HCT116 (cell line): Measurements from ENCODE around the gene MAP2K5. TPM values are rescaled to one million over a fixed set of nuclear protein-coding genes. Genes with fewer than 3 reads are reported as not detected.

ENCODE experiments used
- ATAC-seq: fragments of 200-7000 bp; cut with Tn5 transposase; 2 replicates; pipeline ENCODE4 v1.9.1; 2020; ENCODE audit warnings: mild to moderate bottlenecking, moderate library complexity
- BruUV-seq: library from RNA; stranded (reverse); fragments of 400-500 nt; replicated peaks from 2 replicates; lab custom pipeline; 2021; lab: Mats Ljungman, UMichigan
- CTCF ChIA-PET: fragments of 300-600 bp; sonication (Branson Sonifier 250); formaldehyde crosslinking; loops from one replicate; lab custom pipeline; 2021; ENCODE audit warnings: antibody characterized with exemption; lab: Charles Lee
- POLR2A ChIA-PET: fragments of 300-600, 350-600 bp; sonication (Branson Sonifier 250); formaldehyde crosslinking; loops from one replicate; lab custom pipeline; 2021; ENCODE audit warnings: antibody characterized with exemption; lab: Charles Lee
- RAD21 ChIA-PET, 2 experiments: fragments of 300-600 bp; sonication (Branson Sonifier 250); formaldehyde crosslinking; loops; one replicate each; lab custom pipeline; 2023; ENCODE audit warnings: low total read pairs in 2 of 2; ENCODE audit not compliant: uncharacterized antibody in 2 of 2, unreplicated experiment in 2 of 2, low non-redundant PET in 1 of 2; lab: Charles Lee
- DNase-seq: peaks from one replicate; pipeline ENCODE4 v3.0.0-alpha.2; 2010; ENCODE audit warnings: low read depth, low spot score
- H2AFZ ChIP-seq: fragments of 200-600 bp; shearing (Covaris generic), sonication (generic); 2 replicates; pipeline ENCODE4 v1.6.1; 2017; ENCODE audit warnings: low read depth, mixed run types, mixed read lengths, antibody characterized with exemption, low read length; ENCODE audit not compliant: poor library complexity, severe bottlenecking
- H3K27ac ChIP-seq: 2 replicates; pipeline ENCODE4 v1.5.1; 2012; ENCODE audit warnings: low read depth, low read length
- H3K27me3 ChIP-seq: fragments of 200-600 bp; sonication (generic); 2 replicates; pipeline ENCODE4 v1.6.1; 2016; ENCODE audit warnings: mixed run types, low read length, mixed read lengths; ENCODE audit not compliant: insufficient read depth
- H3K36me3 ChIP-seq, 2 experiments: fragments of 200-500 bp in 1 of 2; fragments of 200-600 bp in 1 of 2; sonication (Bioruptor generic) in 1 of 2; sonication (generic) in 1 of 2; 2 replicates each; pipeline versions ENCODE4 v1.5.1 to v1.6.1; 2014 to 2016; ENCODE audit warnings: low read length in 2 of 2, inconsistent platforms in 1 of 2, mixed read lengths in 1 of 2, mixed run types in 1 of 2; ENCODE audit not compliant: insufficient read depth in 2 of 2, control insufficient read depth in 1 of 2
- H3K4me1 ChIP-seq, 2 experiments: fragments of 200-600 bp in 1 of 2; sonication (generic) in 1 of 2; 2 replicates each; pipeline versions ENCODE4 v1.5.1 to v1.6.1; 2012 to 2017; ENCODE audit warnings: low read length in 2 of 2, inconsistent platforms in 1 of 2, mild to moderate bottlenecking in 1 of 2, mixed read lengths in 1 of 2, mixed run types in 1 of 2, moderate library complexity in 1 of 2; ENCODE audit not compliant: insufficient read depth in 2 of 2, control insufficient read depth in 1 of 2
- H3K4me2 ChIP-seq: fragments of 200-600 bp; sonication (generic); 2 replicates; pipeline ENCODE4 v1.6.1; 2017; ENCODE audit warnings: mixed run types, low read length, mixed read lengths
- H3K4me3 ChIP-seq, 2 experiments: fragments of 200-600 bp in 1 of 2; sonication (generic) in 1 of 2; replicated peaks in 1 of 2; 2 replicates each; pipeline ENCODE4 v1.5.1; 2011 to 2016; ENCODE audit warnings: low read length in 2 of 2, control low read depth in 1 of 2, low read depth in 1 of 2, mild to moderate bottlenecking in 1 of 2, mixed read lengths in 1 of 2, mixed run types in 1 of 2
- H3K79me2 ChIP-seq: fragments of 200-600 bp; sonication (generic); 2 replicates; pipeline ENCODE4 v1.6.1; 2017; ENCODE audit warnings: mild to moderate bottlenecking, mixed run types, low read length, moderate library complexity, mixed read lengths; ENCODE audit not compliant: insufficient read depth
- H3K9ac ChIP-seq: fragments of 200-600 bp; sonication (generic); 2 replicates; pipeline ENCODE4 v1.6.1; 2016; ENCODE audit warnings: low read length, mixed read lengths
- H3K9me2 ChIP-seq: fragments of 200-600 bp; sonication (generic), shearing (Covaris generic); 2 replicates; pipeline ENCODE4 v1.6.1; 2017; ENCODE audit warnings: mixed run types, mild to moderate bottlenecking, moderate library complexity; ENCODE audit not compliant: insufficient read depth
- H3K9me3 ChIP-seq, 2 experiments: fragments of 200-500 bp in 1 of 2; fragments of 200-600 bp in 1 of 2; sonication (Bioruptor generic) in 1 of 2; sonication (generic) in 1 of 2; 2 replicates each; pipeline ENCODE4 v1.6.1; 2014 to 2017; ENCODE audit warnings: low read length in 2 of 2, mixed read lengths in 2 of 2, inconsistent platforms in 1 of 2, low read depth in 1 of 2, mild to moderate bottlenecking in 1 of 2, mixed run types in 1 of 2, moderate library complexity in 1 of 2; ENCODE audit not compliant: control insufficient read depth in 1 of 2, insufficient read depth in 1 of 2
- H4K20me1 ChIP-seq: fragments of 200-600 bp; sonication (generic), shearing (Covaris generic); 2 replicates; pipeline ENCODE4 v1.6.1; 2017; ENCODE audit warnings: mixed run types, mild to moderate bottlenecking, moderate library complexity; ENCODE audit not compliant: insufficient read depth
- ATF3 ChIP-seq: IDR thresholded peaks from 2 replicates; pipeline ENCODE4 v1.6.1; 2012
- EGR1 ChIP-seq: IDR thresholded peaks from 2 replicates; pipeline ENCODE4 v1.6.1; 2012; ENCODE audit warnings: low read depth
- EZH2phosphoT487 ChIP-seq: fragments of 200-600 bp; IDR thresholded peaks from 2 replicates; pipeline ENCODE4 v1.6.1; 2018; ENCODE audit warnings: antibody characterized with exemption, borderline replicate concordance
- FOSL1 ChIP-seq: IDR thresholded peaks from 2 replicates; pipeline ENCODE4 v1.6.1; 2012; ENCODE audit warnings: low read depth
- JUND ChIP-seq: IDR thresholded peaks from 2 replicates; pipeline ENCODE4 v1.6.1; 2012
- POLR2A ChIP-seq: IDR thresholded peaks from 2 replicates; pipeline ENCODE4 v1.7.0; 2011; ENCODE audit warnings: borderline replicate concordance; ENCODE audit not compliant: insufficient read depth, insufficient read length; ENCODE audit errors: extremely low read depth
- POLR2AphosphoS5 ChIP-seq: IDR thresholded peaks from 2 replicates; pipeline ENCODE4 v1.6.1; 2011; ENCODE audit warnings: mild to moderate bottlenecking, low read depth, low read length, moderate library complexity
- RAD21 ChIP-seq: IDR thresholded peaks from 2 replicates; pipeline ENCODE4 v1.6.1; 2012; ENCODE audit warnings: low read depth, mild to moderate bottlenecking
- REST ChIP-seq: IDR thresholded peaks from 2 replicates; pipeline ENCODE4 v1.6.1; 2012; ENCODE audit warnings: low read depth
- SIN3A ChIP-seq: IDR thresholded peaks from 2 replicates; pipeline ENCODE4 v1.6.1; 2012; ENCODE audit warnings: low read depth
- SP1 ChIP-seq: IDR thresholded peaks from 2 replicates; pipeline ENCODE4 v1.6.1; 2012; ENCODE audit warnings: low read depth
- TCF7L2 ChIP-seq: IDR thresholded peaks from 2 replicates; pipeline ENCODE4 v1.7.0; 2011; ENCODE audit warnings: borderline replicate concordance, inconsistent platforms; ENCODE audit not compliant: insufficient read depth, insufficient read length; ENCODE audit errors: extremely low read depth
- YY1 ChIP-seq: IDR thresholded peaks from 2 replicates; pipeline ENCODE4 v1.6.1; 2011; ENCODE audit warnings: low read length, low read depth, moderate library complexity, mild to moderate bottlenecking; ENCODE audit not compliant: insufficient replicate concordance; ENCODE audit errors: extremely low read depth
- ZBTB33 ChIP-seq: IDR thresholded peaks from 2 replicates; pipeline ENCODE4 v1.6.1; 2011; ENCODE audit warnings: mild to moderate bottlenecking, low read length, moderate library complexity; ENCODE audit not compliant: insufficient replicate concordance; ENCODE audit errors: extremely low read depth
- ZFX ChIP-seq: fragments of 450-650 bp; IDR thresholded peaks from 2 replicates; pipeline ENCODE4 v1.6.1; 2017
- ZNF274 ChIP-seq: fragments of 200-500 bp; sonication (Bioruptor generic); IDR thresholded peaks from 2 replicates; pipeline ENCODE4 v1.6.1; 2014; ENCODE audit warnings: mild to moderate bottlenecking, low read depth, low read length, inconsistent platforms
- intact Hi-C: fragments of 100-400 bp; cut with micrococcal nuclease; formaldehyde crosslinking; loops from 2 replicates; pipeline ENCODE4 v1.10.0; 2022
- total RNA-seq: library from RNA; stranded (reverse); gene quantifications from one replicate; pipeline ENCODE4 v1.2.1, GENCODE V29; 2021; ENCODE audit not compliant: unreplicated experiment
- TF ChIP-seq, protein P1 (sequence below), 3 experiments: fragments of 200-600 bp in 1 of 3; sonication (generic) in 1 of 3; IDR thresholded peaks in 2 of 3; conservative IDR thresholded peaks in 1 of 3; 2 replicates each; pipeline ENCODE4 v1.5.1; 2012 to 2017; ENCODE audit warnings: low read depth in 2 of 3, low read length in 2 of 3, antibody characterized with exemption in 1 of 3, borderline replicate concordance in 1 of 3, control low read depth in 1 of 3, mild to moderate bottlenecking in 1 of 3, mixed read lengths in 1 of 3, mixed run types in 1 of 3, moderate library complexity in 1 of 3; ENCODE audit not compliant: insufficient read depth in 1 of 3

The MAP2K5 gene
- total RNA-seq, 1 experiment from 2014 or later = 15.6 TPM

DNA sequence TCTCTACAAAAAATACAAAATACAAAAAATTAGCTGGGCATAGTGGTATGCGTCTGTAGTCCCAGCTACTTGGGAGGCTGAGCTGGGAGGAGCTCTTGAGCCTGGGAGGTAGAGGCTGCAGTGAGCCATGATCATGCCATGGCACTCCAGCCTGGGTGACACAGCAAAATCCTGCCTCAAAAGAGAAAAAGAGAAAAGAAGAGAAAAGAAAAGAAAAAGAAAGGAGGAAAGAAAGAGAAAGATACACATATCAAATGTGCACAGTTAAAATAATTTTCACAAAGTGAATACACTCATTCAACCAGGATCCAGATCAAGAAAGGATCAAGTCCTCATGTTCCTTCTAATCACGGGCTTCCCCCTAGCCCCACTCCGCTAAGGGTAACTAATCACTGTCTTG is 27.4 kb upstream of the MAP2K5 start:
- RAD21 ChIA-PET = no interaction called here
- Histone ChIP-seq H2AFZ (no peak overlapping the region), H3K79me2 (no peaks in the 10 kb centered on the region), H3K27ac (no peak overlapping the region), H3K4me2 (no peak overlapping the region), H3K4me1 (peaks cover under 1 to 4% of the 10 kb centered on the region in 2 experiments; a peak in 2 of 4 replicates), H3K9ac (no peak overlapping the region), H3K9me2 (no peaks in the 10 kb centered on the region), H4K20me1 (no peaks in the 10 kb centered on the region), H3K36me3 (0 out of 4 replicates have a peak, but pooled peaks cover 0 to 2% of the 10 kb centered on the region in 2 experiments), H3K9me3 (no peaks in the 10 kb centered on the region), H3K27me3 (no peaks in the 10 kb centered on the region), H3K4me3 (no peak overlapping the region)
- TF ChIP-seq ZNF274 = no peak
- no peak for TF ChIP-seq FOSL1
- TF ChIP-seq EZH2phosphoT487 = no peak
- TF ChIP-seq JUND = no peak
- TF ChIP-seq, protein P1, sequence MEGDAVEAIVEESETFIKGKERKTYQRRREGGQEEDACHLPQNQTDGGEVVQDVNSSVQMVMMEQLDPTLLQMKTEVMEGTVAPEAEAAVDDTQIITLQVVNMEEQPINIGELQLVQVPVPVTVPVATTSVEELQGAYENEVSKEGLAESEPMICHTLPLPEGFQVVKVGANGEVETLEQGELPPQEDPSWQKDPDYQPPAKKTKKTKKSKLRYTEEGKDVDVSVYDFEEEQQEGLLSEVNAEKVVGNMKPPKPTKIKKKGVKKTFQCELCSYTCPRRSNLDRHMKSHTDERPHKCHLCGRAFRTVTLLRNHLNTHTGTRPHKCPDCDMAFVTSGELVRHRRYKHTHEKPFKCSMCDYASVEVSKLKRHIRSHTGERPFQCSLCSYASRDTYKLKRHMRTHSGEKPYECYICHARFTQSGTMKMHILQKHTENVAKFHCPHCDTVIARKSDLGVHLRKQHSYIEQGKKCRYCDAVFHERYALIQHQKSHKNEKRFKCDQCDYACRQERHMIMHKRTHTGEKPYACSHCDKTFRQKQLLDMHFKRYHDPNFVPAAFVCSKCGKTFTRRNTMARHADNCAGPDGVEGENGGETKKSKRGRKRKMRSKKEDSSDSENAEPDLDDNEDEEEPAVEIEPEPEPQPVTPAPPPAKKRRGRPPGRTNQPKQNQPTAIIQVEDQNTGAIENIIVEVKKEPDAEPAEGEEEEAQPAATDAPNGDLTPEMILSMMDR (IDR thresholded peaks at IDR 0.05 in 2 of 3, conservative IDR thresholded peaks at IDR 0.05 in 1 of 3; ENCODE audit: borderline replicate concordance in 1 of 3, insufficient read depth in 1 of 3, low read depth in 2 of 3, low read length in 2 of 3) = no peak
- TF ChIP-seq SIN3A = no peak
- no peak for TF ChIP-seq TCF7L2
- TF ChIP-seq POLR2A = no peak
- TF ChIP-seq ZFX = no peak
- TF ChIP-seq EGR1 = no peak
- TF ChIP-seq YY1 = no peak
- no peak for TF ChIP-seq ZBTB33
- TF ChIP-seq POLR2AphosphoS5 = no peak
- TF ChIP-seq SP1 = no peak
- no peak for TF ChIP-seq RAD21
- no peak for TF ChIP-seq REST
- no peak for TF ChIP-seq ATF3
- POLR2A ChIA-PET = no interaction called here
- ATAC-seq = no peak
- no peak for DNase-seq
- BruUV-seq = no TSS peak
- CTCF ChIA-PET = no interaction called here
- intact Hi-C loops = no loop called here
